GM18517 (cell line): ENCODE measurements around the gene LILRA2.
"Not testable (repeated sequence)": the region's sequence is repeated elsewhere in the genome, so short reads cannot be mapped to it uniquely, and the experiment has no call there.

ENCODE experiments used
- ATAC-seq: cut with Tn5 transposase; IDR thresholded peaks from one replicate; pipeline ENCODE4 v1.9.1; 2021; ENCODE audit warnings: mild to moderate bottlenecking, moderate library complexity; ENCODE audit not compliant: unreplicated experiment

Gene LILRA2

DNA sequence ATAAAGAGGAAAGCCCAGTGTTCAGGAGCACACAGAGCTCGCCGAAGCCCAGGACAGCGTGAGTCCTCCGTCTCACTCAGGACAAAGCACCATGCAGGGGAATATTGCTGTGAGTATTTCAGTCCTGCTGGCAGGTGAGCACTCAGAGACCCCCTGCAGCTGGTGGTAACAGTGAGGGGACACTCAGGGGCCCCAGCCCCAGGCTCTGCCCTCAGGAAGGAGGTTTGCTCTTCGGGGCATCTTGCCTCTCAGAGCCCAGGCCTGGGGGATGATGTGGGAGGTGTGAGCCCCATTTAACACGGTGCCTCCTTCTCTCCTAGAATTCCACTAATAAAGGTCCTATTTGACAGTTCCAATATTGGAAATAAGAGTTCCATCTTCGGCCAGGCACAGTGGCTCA is 34.6 kb downstream of the LILRA2 start:
- ATAC-seq = no peak

DNA sequence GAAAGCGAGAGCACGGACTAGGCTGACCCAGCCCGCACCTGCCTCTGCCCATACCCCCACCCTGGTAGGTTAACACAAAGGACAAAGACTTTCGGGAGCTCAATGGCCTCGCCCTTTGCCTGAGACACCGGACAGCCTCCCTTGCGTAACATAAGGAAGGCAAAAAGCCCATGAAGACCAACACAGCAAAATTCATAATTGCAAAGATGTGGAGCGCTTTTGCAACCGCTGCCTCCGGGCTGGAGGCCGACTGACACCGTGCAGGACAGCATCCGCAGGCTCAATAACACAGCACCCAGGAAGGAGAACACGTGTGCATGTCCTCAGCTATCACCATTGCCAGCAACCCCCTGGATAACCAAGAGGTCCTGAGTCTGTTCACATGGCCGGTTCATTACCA is 35.2 kb downstream of the LILRA2 start:
- no peak for ATAC-seq

DNA sequence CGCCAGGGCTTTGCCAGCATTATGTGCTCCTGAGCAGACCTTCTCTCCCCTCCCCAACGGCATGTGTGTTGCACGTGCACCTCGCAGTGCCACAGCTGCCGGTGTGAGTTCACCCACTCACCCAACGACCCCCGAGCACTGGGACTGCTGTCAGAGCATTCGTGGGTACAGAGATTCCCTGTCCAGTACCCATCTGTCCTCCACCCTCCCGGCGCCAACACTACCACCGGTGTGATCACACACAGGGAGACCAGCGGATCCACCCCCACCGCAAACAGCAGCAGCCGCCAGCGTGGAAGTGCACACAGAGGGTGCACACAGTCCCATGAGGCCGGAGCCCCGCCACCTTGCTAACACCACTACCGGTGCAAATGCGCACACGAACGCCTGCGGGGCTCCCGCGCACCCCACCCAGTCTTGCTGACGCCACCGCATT is 35.8 kb downstream of the LILRA2 start:
- ATAC-seq = no peak

DNA sequence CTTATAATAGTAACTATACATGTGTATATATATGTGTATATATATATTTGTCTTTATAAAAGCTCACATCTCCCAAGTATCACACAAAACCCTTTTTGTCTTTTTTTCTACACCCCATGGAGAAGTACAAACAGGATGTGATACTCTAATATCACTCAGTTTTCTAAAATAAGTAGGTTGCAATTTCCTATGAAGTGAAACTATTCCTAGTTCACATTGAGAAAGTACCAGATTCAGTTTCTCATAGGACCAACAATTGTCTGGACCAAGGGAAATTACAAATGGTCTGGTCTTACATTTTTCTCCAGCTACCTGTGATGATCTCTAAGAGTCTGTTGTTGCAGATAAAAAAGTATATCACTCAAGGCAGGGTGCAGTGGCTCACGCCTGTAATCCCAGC is 38.8 kb downstream of the LILRA2 start:
- no peak for ATAC-seq

DNA sequence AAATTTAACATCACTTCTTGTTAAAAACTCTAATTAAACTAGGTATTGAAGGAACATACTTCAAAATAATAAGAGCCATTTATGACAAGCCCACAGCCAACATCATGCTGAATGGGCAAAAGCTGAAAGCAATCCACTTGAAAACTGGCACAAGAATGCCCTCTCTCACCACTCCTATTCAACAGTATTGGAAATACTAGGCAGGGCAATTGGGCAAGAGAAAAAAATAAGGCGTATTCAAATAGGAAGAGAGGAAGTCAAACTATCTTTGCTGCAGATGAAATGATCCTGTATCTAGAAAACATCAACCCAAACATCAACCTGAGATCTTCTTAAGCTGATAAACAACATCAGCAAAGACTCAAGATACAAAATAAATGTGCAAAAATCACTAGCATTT is 41.1 kb downstream of the LILRA2 start:
- ATAC-seq = no peak

DNA sequence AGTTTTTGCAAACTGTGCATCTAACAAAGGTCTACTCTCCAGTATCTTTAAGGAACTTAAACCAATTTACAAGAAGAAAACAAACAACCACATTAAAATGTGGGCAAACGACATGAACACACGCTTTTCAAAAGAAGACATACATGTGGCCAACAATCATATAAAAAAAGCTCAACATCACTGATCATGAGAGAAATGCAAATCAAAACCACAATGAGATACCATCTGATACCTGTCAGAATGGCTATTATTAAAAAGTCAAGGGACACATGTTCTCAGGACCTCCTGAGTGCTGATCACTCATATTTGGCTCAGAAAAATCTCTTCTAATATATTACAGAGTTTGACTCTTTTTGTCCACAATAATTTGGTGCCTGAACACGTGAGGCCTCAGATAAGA is 42.5 kb downstream of the LILRA2 start:
- peak; percentile 44 for ATAC-seq

DNA sequence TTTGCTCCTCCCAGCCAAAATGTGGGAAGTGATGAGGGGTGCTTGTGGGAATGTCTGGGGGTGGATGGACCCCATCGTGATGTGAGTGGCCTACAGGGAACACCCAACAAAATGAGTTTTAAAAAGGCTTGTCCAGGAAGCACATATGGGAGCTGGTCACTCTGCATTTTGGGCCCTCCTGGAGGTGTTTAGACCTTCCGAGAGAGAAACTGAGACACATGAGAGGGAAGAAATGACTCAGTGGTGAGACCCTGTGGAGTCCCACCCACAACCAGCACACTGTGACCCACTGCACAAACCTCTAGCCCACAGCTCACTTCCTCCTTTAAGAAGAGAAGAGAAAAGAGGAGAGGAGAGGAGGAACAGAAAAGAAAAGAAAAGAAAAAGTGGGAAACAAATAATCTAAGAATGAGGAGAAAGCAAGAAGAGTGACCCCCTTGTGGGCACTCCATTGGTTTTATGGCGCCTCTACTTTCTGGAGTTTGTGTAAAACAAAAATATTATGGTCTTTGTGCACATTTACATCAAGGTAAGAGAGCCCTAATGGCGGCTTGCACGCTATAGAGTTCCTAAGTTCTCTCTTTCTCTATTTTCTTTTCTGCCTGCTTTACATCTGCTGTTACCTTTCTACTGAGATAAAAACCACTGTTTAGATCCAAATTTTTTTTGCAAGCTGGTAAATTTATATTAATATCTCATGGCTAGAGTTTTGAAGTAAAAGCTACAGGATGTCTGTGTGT is 43.4 kb downstream of the LILRA2 start:
- peak; percentile 83 for ATAC-seq

DNA sequence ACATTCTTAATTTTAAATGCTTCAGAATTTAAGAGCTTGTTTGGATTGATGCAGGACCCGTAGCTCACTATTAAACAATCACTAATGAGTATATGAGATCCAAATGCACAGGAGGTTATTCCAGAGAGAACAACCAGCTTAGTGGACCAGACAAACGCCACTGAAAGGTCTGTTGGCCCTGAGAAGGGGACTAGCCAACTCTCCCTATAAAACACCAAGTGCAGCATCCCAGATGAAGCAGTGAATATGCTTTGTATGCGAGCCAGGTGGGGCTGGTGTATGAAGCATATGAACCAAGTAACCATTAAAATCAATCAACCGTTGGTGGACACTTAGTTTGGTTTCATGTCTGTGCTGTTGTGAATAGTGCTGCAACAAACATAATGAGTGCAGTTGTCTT is 46.9 kb downstream of the LILRA2 start:
- ATAC-seq = no peak

DNA sequence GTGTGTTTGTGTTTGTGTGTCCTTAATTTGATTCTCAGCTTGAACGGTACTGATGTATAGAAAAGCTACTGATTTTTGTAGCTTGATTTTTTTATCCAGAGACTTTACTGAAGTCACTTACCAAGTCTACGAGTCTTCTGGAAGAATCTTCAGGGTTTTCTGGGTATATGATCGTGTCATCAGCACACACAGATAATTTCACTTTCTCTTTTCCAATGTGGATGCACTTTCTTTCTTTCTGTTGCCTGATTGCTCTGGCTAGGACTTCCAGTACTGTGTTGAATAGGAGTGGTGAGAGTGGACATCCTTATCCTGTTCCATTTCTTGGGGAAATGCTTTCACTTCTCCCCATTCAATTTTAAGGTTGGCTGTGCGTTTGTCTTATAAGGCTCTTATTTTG is 48.8 kb downstream of the LILRA2 start:
- ATAC-seq = no peak

DNA sequence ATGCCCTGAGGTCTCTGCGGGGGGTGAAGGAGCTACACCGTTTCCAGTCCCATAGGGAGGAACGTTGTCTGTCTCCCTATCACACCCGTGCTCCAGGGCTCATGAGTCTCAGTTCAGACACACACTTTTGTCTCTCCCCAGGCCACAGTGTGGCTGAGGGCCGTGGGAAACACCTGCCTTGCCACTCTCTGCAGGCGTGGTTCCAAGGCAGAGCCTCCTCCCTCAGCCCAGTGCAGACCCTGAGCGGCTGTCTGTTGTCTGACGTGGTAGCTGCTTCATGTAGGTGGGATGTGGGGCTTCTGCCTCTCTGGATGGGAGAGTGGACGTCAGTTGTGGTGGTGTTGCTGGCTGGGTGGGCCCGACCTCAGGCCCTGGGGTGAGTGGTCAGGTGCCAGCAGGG is 50.6 kb downstream of the LILRA2 start:
- ATAC-seq = not testable (repeated sequence)

DNA sequence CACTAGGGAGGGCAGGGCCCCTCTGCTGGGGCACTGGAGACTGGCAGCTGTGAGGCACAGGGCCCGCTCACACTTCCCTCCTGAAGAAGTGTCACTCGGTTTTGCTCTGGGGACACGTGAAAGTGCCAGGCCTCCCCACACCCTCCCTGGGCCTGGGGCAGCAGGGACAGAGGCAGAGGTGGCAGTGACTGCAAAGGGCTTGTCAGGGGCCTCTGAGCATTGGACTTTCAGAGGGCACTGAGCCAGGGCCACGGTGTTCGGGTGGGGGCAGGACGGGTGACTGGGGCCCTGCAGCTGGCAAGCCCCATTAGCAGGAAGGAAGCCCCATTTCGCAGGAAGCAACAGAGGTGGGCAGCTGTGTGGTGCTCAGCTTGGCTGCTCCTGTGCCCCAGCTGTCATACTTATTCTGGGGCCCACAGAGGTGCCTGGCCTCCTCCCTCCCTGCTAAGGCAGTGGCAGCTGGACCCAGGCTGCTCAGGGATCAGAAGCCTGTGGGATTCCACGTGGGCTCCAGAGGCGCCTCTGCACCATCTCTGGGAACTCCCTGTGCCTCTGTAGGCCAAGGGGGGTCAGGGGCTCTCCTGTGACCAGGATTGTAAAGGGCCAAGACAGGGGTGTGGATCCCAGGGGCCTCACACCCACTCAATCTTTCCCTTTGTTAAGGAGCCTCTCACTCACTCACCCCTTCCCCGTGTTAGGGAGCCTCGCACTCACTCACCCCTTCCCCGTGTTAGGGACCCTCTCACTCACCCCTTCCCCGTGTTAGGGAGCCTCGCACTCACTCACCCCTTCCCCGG is 51.5 kb downstream of the LILRA2 start:
- ATAC-seq = not testable (repeated sequence)

DNA sequence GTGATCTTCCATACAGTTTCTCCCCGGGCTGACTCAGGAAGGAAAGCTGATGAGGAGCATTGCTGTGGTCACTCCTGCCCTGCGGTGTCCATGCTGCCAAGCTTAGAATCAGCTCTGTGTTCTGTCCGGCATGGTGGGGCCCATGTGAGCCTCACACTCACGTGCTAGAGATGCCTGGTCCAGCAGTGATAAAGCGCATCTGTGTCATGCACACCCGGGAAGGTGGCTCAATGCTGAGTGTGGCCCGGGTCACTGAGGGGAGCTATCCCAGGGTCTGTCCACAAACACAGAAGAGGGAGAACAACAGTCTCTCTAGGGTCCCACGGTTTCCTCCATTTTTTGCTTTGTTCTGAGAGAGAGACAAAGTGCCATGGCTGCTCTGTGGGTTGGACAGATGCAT is 53.2 kb downstream of the LILRA2 start:
- no peak for ATAC-seq

DNA sequence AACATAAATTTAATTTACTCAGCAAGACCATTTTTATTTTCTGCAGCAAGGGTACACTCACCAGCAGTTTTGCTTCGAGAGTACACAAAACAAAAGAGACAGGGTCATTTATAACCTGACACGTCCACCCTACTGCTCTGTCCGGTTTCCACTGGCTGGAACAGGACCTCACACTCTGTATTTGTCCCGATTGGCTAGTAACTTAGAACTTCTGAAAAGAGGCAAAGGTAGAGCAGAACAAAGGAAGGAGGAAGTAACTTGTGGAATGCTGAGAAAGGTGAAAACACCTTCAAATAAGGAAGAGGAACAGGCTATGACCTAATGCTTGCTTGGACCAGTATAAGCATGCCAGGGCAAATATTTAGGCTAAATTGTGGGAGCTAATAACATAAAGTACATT is 54.3 kb downstream of the LILRA2 start:
- not testable (repeated sequence) for ATAC-seq

DNA sequence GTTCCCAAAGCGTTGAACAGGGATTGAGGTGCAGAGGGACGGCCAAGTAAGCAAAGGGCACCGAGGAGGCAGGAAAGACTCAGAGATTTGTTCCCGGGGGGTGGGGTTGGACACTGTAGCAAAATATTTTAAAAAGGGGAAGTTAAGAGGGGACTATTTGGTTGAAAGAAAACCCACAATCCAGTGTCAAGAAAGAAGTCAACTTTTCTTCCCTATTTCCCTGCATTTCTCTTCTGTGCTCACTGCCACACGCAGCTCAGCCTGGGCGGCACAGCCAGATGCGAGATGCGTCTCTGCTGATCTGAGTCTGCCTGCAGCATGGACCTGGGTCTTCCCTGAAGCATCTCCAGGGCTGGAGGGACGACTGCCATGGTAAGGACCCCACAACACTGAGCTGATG is 56.7 kb downstream of the LILRA2 start, which contains the start of gene LILRB1:
TSS of gene LILRB1 (plus strand) at position 223 of the 400 bp plus-strand sequence. CDS start 590 bp downstream, outside the sequence.
- ATAC-seq = not testable (repeated sequence)

DNA sequence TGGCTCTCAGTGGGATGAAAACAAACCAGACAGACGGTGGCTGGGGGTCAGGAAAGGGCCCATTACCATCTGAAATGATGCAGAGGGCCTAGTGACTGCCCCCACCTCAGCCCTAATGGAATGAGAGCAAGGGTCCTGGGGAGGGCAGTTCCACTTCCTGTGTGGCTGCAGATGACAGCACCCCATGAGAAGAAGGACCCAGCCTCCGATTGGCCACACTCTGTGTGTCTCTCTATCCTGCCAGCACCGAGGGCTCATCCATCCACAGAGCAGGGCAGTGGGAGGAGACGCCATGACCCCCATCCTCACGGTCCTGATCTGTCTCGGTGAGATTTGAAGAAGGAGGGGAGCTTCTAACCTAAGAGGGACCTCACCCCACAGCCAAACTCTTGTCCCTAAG is 57.2 kb downstream of the LILRA2 start:
- ATAC-seq = no peak

DNA sequence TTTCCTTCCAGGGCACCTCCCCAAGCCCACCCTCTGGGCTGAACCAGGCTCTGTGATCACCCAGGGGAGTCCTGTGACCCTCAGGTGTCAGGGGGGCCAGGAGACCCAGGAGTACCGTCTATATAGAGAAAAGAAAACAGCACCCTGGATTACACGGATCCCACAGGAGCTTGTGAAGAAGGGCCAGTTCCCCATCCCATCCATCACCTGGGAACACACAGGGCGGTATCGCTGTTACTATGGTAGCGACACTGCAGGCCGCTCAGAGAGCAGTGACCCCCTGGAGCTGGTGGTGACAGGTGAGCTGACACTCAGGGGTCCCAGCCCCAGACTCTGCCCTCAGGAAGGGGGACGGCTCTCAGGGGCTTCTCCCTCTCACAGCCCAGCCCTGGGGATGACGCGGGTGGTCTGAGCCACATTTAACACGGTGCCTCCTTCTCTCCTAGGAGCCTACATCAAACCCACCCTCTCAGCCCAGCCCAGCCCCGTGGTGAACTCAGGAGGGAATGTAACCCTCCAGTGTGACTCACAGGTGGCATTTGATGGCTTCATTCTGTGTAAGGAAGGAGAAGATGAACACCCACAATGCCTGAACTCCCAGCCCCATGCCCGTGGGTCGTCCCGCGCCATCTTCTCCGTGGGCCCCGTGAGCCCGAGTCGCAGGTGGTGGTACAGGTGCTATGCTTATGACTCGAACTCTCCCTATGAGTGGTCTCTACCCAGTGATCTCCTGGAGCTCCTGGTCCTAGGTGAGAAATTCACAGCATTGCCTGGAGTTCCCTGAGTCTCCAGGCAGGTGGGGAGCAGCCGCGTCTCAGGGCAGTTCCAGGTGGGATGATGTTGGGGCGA is 58.1 kb downstream of the LILRA2 start:
- ATAC-seq = not testable (repeated sequence)

DNA sequence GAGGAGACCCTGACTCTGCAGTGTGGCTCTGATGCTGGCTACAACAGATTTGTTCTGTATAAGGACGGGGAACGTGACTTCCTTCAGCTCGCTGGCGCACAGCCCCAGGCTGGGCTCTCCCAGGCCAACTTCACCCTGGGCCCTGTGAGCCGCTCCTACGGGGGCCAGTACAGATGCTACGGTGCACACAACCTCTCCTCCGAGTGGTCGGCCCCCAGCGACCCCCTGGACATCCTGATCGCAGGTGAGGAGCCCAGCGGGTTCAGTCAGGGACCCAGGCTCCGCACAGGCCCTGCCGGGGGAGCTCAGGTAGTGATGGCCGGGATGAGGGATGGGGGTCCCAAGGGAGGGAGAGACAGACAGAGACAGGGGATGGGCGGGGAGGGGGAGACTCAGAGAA is 58.9 kb downstream of the LILRA2 start:
- ATAC-seq = not testable (repeated sequence)

DNA sequence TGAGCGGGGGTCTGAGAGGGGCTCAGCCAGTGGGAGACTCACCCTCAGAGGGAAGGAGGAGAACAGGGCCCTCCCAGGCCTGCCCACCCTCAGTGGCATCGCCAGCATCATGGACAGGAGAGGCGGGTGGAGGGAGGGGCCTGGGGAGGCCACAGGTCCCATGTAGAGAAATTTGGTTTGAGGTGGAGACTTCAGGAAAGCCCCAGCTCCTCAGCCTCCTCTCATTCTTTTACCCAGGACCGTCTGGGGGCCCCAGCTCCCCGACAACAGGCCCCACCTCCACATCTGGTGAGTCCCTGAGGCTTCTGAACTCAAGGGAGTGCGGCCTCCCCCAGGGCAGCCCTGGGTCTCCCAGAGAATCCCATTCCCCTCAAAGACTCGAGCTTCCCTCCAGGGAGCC is 59.8 kb downstream of the LILRA2 start:
- ATAC-seq = no peak

DNA sequence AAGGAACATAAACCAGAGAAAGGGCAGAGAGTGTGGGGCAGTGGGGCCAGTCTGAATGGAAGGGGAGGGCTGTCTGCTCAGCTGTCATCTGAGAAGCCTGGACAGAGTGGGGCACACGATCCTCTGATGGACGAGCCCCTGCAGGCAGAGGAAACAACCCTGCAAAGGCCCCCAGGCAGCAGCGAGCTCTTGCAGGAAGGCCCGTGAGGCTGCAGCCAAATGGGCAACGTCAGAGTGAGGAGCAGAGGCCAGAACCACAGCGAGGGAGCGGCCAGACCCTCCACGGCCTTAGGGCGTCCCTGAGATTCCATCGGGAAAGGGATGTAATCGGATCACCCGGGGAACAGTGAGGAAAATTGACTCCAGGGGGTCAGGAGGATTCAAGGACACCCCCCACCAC is 62.5 kb downstream of the LILRA2 start:
- ATAC-seq = not testable (repeated sequence)

DNA sequence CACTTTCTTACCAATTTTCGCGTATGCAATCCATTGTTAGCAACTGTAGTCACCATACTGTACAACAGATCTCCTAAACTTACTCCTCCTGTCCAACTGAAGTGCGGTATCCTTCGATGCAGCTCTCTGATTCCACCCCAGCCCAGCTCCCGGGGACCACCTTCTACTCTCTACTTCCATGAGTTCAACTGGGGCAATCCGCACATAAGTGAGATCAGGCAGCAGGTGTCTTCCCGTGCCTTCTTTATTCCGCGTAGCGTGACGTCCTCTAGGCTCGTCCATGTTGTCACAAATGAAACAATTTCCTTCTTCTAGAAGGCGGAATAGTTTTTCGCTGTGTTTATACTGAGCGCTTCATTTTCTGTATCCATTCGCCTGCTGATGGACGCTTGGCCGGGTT is 65.1 kb downstream of the LILRA2 start:
- ATAC-seq = no peak
